Measurements from ENCODE around the gene RAPGEF4. TPM values are rescaled to one million over a fixed set of nuclear protein-coding genes. Genes with fewer than 3 reads are reported as not detected.
A peak's percentile ranks its signal among the peaks of the same experiment; 100 is the strongest.

Gene RAPGEF4
- total RNA-seq, 4 donors from 2014 or later = 1.4 to 5.5 (median 1.8) TPM

DNA sequence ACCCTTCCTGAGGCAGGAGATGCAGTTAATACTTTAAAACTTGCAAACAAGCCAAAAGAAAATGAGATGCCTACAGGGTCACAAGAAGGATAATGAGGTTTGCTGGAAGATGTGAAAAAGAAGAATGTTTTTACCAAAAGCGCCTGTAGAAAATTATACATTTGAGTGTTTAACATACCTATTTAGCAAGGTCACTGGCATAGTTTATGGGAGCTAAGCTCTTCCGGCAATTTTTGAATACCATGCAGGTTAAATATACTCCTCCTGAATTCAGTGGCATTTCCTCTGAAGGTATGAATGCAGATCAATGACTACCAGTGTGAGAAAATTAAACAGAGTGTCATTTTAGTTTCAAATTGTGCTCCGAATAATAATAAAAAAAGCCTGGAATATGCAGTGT is 318.8 kb downstream of the RAPGEF4 start:
- Histone ChIP-seq H3K36me3 (no peaks in the 10 kb centered on the region), H3K27ac (no peak overlapping the region), H3K4me3 (no peak overlapping the region), H3K27me3 (no peaks in the 10 kb centered on the region), H3K9me3 (no peaks in the 10 kb centered on the region), H3K4me1 (peaks cover 16 to 19% of the 10 kb centered on the region in 2 donors)
- ATAC-seq (no peak), DNase-seq (no peak)
- in situ Hi-C loops (cut with MboI; ENCODE audit: low sequenced_read_pairs in 4 of 4) (no loop called here), intact Hi-C loops (cut with DNase I; ENCODE audit: low total_unique reads) (no loop called here)
- TF ChIP-seq, protein P1, sequence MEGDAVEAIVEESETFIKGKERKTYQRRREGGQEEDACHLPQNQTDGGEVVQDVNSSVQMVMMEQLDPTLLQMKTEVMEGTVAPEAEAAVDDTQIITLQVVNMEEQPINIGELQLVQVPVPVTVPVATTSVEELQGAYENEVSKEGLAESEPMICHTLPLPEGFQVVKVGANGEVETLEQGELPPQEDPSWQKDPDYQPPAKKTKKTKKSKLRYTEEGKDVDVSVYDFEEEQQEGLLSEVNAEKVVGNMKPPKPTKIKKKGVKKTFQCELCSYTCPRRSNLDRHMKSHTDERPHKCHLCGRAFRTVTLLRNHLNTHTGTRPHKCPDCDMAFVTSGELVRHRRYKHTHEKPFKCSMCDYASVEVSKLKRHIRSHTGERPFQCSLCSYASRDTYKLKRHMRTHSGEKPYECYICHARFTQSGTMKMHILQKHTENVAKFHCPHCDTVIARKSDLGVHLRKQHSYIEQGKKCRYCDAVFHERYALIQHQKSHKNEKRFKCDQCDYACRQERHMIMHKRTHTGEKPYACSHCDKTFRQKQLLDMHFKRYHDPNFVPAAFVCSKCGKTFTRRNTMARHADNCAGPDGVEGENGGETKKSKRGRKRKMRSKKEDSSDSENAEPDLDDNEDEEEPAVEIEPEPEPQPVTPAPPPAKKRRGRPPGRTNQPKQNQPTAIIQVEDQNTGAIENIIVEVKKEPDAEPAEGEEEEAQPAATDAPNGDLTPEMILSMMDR (IDR thresholded peaks at IDR 0.05 in 4 of 5, conservative IDR thresholded peaks at IDR 0.05 in 1 of 5) = no peak
- TF ChIP-seq POLR2A (IDR thresholded peaks at IDR 0.05) = no peak

DNA sequence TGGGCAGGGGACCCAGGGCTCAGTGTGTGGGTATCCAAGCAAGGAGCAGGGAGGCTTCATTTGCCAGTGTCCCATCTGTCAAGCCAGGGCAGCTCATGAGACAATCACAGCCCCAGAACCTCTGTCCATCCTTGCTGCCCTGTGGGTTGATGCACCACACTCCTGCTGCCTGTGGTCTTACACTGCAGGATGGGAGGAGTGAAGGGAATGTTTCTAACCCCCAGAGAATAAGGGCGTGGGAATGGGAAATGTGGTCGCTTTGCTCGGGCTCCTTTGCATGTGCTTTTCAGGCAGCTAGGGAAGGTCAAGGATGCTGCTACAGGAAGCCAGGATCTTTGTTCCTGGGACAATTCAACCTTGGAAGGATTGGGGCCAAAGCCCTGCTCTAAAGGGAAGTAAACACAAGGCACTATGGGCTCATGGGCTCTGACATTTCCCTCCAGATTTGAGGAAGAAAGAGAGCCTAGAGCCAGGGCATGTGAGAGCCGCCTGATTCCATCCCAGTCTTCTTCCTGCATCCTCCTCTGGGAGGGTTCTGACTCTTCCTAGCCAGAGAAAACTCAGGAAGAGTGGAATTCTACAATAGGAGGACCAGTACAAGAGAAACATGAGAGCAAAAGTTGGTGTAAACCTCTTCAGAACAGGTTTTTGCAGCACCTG is 321.2 kb downstream of the RAPGEF4 start:
- Histone ChIP-seq H3K4me3 (no peak overlapping the region), H3K27ac (peak overlapping the region in 1 of 4 donors; percentile 8), H3K36me3 (no peaks in the 10 kb centered on the region), H3K4me1 (peaks cover 6 to 16% of the 10 kb centered on the region in 2 donors), H3K27me3 (no peaks in the 10 kb centered on the region), H3K9me3 (no peaks in the 10 kb centered on the region)
- no peak for TF ChIP-seq POLR2A (IDR thresholded peaks at IDR 0.05)
- TF ChIP-seq, protein P1 (IDR thresholded peaks at IDR 0.05 in 4 of 5, conservative IDR thresholded peaks at IDR 0.05 in 1 of 5) = no peak
- no peak for ATAC-seq
- in situ Hi-C loops (cut with MboI; ENCODE audit: low sequenced_read_pairs in 4 of 4) (no loop called here), intact Hi-C loops (cut with DNase I; ENCODE audit: low total_unique reads) (no loop called here)
- DNase-seq = no peak

DNA sequence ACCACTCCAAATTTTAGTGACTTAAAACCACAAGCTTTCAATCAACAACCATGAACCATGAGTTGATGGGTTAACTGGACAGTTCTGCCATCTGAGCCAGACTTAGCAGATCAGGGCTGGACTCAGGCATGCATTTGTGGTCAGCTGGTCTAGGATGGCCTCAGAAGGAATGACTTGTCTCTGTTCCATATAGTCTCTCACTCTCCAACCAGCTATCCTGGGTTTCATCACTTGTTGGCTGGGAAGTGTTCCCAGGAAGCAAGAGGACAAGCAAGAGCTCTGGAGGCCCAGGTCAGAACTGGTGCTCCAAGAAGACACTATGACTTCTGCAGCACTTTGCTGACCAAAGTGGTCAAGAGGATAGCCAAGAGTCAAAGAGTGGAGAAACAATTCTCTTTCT is 322.5 kb downstream of the RAPGEF4 start:
- peak; percentile 38 to 82 for ATAC-seq
- intact Hi-C loops (cut with DNase I; ENCODE audit: low total_unique reads) = no loop called here
- Histone ChIP-seq H3K27me3 (no peaks in the 10 kb centered on the region), H3K36me3 (no peaks in the 10 kb centered on the region), H3K4me1 (peaks cover 6 to 16% of the 10 kb centered on the region in 2 donors), H3K9me3 (no peaks in the 10 kb centered on the region), H3K4me3 (no peak overlapping the region), H3K27ac (peak overlapping the region; percentile 10 to 45 (median 34))
- TF ChIP-seq, protein P1 (IDR thresholded peaks at IDR 0.05 in 4 of 5, conservative IDR thresholded peaks at IDR 0.05 in 1 of 5) = no peak
- no peak for TF ChIP-seq POLR2A (IDR thresholded peaks at IDR 0.05)
- peak in 1 of 2 donors; percentile 66 for DNase-seq
- in situ Hi-C loops (cut with MboI; ENCODE audit: low sequenced_read_pairs in 4 of 4) = no loop called here

DNA sequence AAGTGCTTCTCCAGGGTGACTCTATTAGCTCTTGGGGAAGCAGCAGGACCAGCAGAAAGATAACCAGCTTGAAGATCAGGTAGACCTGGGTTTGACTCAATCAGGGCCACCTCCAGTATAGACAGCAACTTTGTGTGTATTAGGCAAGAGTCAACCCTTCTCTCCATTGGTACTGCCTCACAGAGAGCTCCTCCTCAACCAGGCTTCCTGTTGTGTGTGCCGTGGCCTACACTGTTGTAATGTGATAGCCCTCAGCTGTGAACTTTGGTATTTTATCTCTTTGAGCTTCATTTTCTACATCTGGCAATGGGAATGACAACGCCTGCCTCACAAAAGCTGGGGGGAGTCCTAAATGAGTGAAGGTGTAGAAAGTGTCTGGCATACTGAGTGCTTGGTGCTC is 323.0 kb downstream of the RAPGEF4 start:
- peak overlapping the region; percentile 10 to 45 (median 34) for H3K27ac ChIP-seq
- peaks cover 6 to 16% of the 10 kb centered on the region in 2 donors for H3K4me1 ChIP-seq
- intact Hi-C loops (cut with DNase I; ENCODE audit: low total_unique reads) (no loop called here), in situ Hi-C loops (cut with MboI; ENCODE audit: low sequenced_read_pairs in 4 of 4) (no loop called here)
- ATAC-seq (no peak), DNase-seq (no peak)
- no peaks in the 10 kb centered on the region for H3K36me3 ChIP-seq
- no peaks in the 10 kb centered on the region for H3K9me3 ChIP-seq
- H3K4me3 ChIP-seq = no peak overlapping the region
- no peaks in the 10 kb centered on the region for H3K27me3 ChIP-seq
- no peak for TF ChIP-seq POLR2A (IDR thresholded peaks at IDR 0.05)
- TF ChIP-seq, protein P1 (IDR thresholded peaks at IDR 0.05 in 4 of 5, conservative IDR thresholded peaks at IDR 0.05 in 1 of 5) = no peak

DNA sequence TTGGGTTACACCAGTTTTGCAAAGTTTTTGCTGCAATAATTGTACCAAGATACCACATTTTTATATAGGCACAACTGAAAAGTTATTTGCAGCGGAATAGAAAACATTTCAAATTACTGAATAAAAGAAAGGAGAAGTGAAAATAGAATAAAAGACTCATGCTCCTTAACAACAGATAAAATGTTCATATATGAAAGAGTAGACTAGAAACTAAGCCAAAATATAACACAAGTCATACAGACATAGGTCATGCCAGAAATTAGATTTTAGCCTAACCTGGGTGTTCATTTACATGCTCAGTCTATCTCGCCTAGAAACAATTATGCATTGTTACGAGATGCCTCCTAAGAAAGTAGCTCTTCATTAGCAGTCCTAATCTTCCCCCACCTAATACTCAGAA is 323.6 kb downstream of the RAPGEF4 start:
- Histone ChIP-seq H3K27me3 (no peaks in the 10 kb centered on the region), H3K4me3 (no peak overlapping the region), H3K4me1 (peaks cover 6 to 16% of the 10 kb centered on the region in 2 donors), H3K9me3 (no peaks in the 10 kb centered on the region), H3K36me3 (no peaks in the 10 kb centered on the region), H3K27ac (no peak overlapping the region)
- DNase-seq = no peak
- intact Hi-C loops (cut with DNase I; ENCODE audit: low total_unique reads) (no loop called here), in situ Hi-C loops (cut with MboI; ENCODE audit: low sequenced_read_pairs in 4 of 4) (no loop called here)
- ATAC-seq = no peak
- TF ChIP-seq POLR2A (IDR thresholded peaks at IDR 0.05) = no peak
- TF ChIP-seq, protein P1 (IDR thresholded peaks at IDR 0.05 in 4 of 5, conservative IDR thresholded peaks at IDR 0.05 in 1 of 5) = no peak
